Brain microvascular endothelial cell (primary cell): Measurements from ENCODE around the gene HLA-DOB.

Experiments used
- DNase-seq: peaks from one replicate; pipeline ENCODE4 v3.0.0-alpha.2; 2020
- H3K27ac ChIP-seq: fragments of 250-450 bp; sonication (Bioruptor Pico); 2 replicates; pipeline ENCODE4 v1.5.1; 2020; ENCODE audit warnings: mild to moderate bottlenecking, moderate library complexity
- H3K27me3 ChIP-seq: fragments of 250-450 bp; sonication (Bioruptor Pico); replicated peaks from 2 replicates; pipeline ENCODE4 v1.5.1; 2020; ENCODE audit warnings: mild to moderate bottlenecking
- H3K36me3 ChIP-seq: fragments of 250-450 bp; sonication (Bioruptor Pico); replicated peaks from 2 replicates; pipeline ENCODE4 v1.5.1; 2020; ENCODE audit warnings: mild to moderate bottlenecking
- H3K4me3 ChIP-seq: 2 replicates; pipeline ENCODE4 v1.5.1; 2011; ENCODE audit warnings: low read depth, mild to moderate bottlenecking, control low read depth, low read length, moderate library complexity
- in situ Hi-C: cut with HindIII; loops from 2 replicates; pipeline ENCODE4 v1.10.0; 2017; ENCODE audit warnings: low sequenced_read_pairs, low pct_ligation_motif_present
- TF ChIP-seq, protein P1 (sequence below): IDR thresholded peaks from 2 replicates; pipeline ENCODE4 v1.5.1; 2011; ENCODE audit warnings: low read depth, mild to moderate bottlenecking, moderate library complexity, low read length, control low read depth, inconsistent platforms; ENCODE audit errors: missing control alignments

HLA-DOB gene

DNA sequence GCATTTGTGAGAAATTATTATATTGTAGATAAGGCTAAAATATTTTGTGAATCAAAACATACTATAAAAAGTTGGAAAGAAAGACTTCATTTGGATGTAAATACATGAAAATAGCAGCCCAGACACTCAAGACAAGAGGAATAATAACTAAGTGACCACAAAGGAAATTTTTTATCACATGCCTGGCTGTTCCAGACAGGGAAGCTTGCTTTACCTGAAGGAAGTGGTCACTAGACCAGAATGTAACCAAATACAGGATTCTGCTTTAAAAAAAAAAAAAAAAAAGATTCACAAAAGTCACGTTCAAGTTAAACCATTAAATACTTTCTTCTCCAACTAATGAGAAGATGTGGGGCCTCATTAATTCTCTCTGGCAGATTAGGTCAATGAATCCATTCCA is 44.1 kb downstream of the HLA-DOB start:
- Histone ChIP-seq H3K4me3 (no peak overlapping the region), H3K36me3 (no peaks in the 10 kb centered on the region), H3K27me3 (peaks cover 2% of the 10 kb centered on the region), H3K27ac (no peak overlapping the region)
- in situ Hi-C loops = no loop called here
- TF ChIP-seq, protein P1, sequence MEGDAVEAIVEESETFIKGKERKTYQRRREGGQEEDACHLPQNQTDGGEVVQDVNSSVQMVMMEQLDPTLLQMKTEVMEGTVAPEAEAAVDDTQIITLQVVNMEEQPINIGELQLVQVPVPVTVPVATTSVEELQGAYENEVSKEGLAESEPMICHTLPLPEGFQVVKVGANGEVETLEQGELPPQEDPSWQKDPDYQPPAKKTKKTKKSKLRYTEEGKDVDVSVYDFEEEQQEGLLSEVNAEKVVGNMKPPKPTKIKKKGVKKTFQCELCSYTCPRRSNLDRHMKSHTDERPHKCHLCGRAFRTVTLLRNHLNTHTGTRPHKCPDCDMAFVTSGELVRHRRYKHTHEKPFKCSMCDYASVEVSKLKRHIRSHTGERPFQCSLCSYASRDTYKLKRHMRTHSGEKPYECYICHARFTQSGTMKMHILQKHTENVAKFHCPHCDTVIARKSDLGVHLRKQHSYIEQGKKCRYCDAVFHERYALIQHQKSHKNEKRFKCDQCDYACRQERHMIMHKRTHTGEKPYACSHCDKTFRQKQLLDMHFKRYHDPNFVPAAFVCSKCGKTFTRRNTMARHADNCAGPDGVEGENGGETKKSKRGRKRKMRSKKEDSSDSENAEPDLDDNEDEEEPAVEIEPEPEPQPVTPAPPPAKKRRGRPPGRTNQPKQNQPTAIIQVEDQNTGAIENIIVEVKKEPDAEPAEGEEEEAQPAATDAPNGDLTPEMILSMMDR = no peak
- DNase-seq = no peak

DNA sequence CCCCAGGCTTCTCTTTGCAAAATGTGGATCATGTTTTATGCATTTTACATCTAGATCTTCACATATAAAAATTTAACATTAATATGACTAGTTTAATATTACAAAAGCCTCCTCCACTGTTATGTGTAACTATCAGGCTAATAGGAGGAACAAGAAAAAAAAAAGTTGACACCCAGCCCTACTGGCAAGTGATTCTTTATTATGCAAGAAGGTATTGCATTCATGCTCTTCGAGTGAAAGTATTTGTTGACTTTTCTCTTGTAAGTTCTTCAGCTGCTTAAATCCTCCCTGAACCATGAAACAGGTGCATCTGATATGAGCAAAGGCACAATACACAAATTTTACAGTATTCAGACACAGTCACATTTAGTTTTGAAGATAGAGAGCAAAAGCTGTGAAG is 52.8 kb downstream of the HLA-DOB start:
- Histone ChIP-seq H3K27me3 (peaks cover 2% of the 10 kb centered on the region), H3K36me3 (no peaks in the 10 kb centered on the region), H3K27ac (no peak overlapping the region), H3K4me3 (no peak overlapping the region)
- in situ Hi-C loops = no loop called here
- DNase-seq = no peak
- TF ChIP-seq, protein P1 = no peak

DNA sequence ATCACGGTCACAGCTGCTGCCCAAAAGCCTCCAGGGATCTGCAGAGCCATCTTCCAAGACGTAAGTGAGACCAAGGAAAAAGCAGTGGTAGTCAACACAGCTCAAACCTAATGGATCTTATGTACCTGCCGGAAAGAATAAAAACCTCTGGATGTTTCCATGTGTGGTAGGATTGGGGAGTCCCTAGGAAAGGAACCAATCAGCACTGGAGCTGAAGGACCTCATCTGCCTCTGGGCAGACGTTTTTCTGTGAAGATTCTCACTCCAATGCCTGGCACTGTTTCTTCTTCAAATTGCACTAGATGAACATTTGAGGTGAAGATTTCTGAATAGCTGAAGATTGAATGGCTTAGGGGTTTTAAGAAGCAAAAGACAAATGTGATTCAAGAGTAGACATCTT is 53.4 kb downstream of the HLA-DOB start, which contains the start of gene HLA-DQB2:
Gene HLA-DQB2 (minus strand): TSS at position 112 of the 400 bp plus-strand sequence. CDS start 62 bp downstream, at position 50.
- DNase-seq = no peak
- Histone ChIP-seq H3K27ac (no peak within 1 kb of the TSS), H3K36me3 (no peaks in the 10 kb centered on the region), H3K4me3 (no peak within 1 kb of the TSS), H3K27me3 (no peaks in the 10 kb centered on the region)
- TF ChIP-seq, protein P1 = no peak
- in situ Hi-C loops = no loop called here
